B cell (primary cell): ENCODE results near the gene TOR2A. TPM values are rescaled to one million over a fixed set of nuclear protein-coding genes. Genes with fewer than 3 reads are reported as not detected.

Experiments
- ATAC-seq: fragments of 200-7000 bp; cut with Tn5 transposase; one replicate; pipeline ENCODE4 v1.10.0; 2021; ENCODE audit warnings: low read depth, mild to moderate bottlenecking, moderate number of reproducible peaks, moderate library complexity
- CTCF ChIA-PET: fragments of 350-600 bp; sonication (Branson Sonifier 250); formaldehyde crosslinking; loops from one replicate; lab custom pipeline; 2021; ENCODE audit warnings: antibody characterized with exemption, inconsistent platforms; lab: Charles Lee
- POLR2A ChIA-PET: fragments of 350-600 bp; sonication (Branson Sonifier 250); formaldehyde crosslinking; loops from one replicate; lab custom pipeline; 2021; ENCODE audit warnings: antibody characterized with exemption; lab: Charles Lee
- DNase-seq: peaks from one replicate; pipeline ENCODE4 v3.0.0; 2013
- H2AFZ ChIP-seq: 2 replicates; pipeline ENCODE4 v1.6.1; 2012; ENCODE audit warnings: mild to moderate bottlenecking, low read depth, low read length; ENCODE audit not compliant: insufficient read depth, poor library complexity, severe bottlenecking
- H3K27ac ChIP-seq, 2 donors: 1 replicate in 1 of 2; 2 replicates in 1 of 2; pipeline ENCODE4 v1.5.1; 2012 to 2013; ENCODE audit warnings: low read length in 2 of 2, mild to moderate bottlenecking in 2 of 2, moderate library complexity in 1 of 2
- H3K27me3 ChIP-seq, 4 experiments: fragments of 200-600 bp in 1 of 4; sonication (generic) in 1 of 4; replicated peaks in 1 of 4; 1 replicate in 2 of 4; 2 replicates in 2 of 4; pipeline versions ENCODE4 v1.6.1 to v1.7.0; 2013 to 2016; ENCODE audit warnings: low read length in 3 of 4, mild to moderate bottlenecking in 2 of 4, mixed read lengths in 1 of 4, moderate library complexity in 1 of 4; ENCODE audit not compliant: insufficient read depth in 4 of 4, control insufficient read depth in 3 of 4; ENCODE audit errors: control extremely low read depth in 1 of 4
- H3K36me3 ChIP-seq, 2 experiments: replicated peaks in 1 of 2; 1 replicate in 1 of 2; 2 replicates in 1 of 2; pipeline versions ENCODE4 v1.6.1 to v1.7.1; 2013; ENCODE audit warnings: low read length in 1 of 2; ENCODE audit not compliant: insufficient read depth in 2 of 2, control insufficient read depth in 1 of 2; ENCODE audit errors: control extremely low read depth in 1 of 2, extremely low read depth in 1 of 2
- H3K4me1 ChIP-seq, 2 donors: fragments of 200-600 bp in 1 of 2; sonication (generic) in 1 of 2; 1 replicate in 1 of 2; 2 replicates in 1 of 2; pipeline versions ENCODE4 v1.5.1 to v1.6.1; 2013 to 2017; ENCODE audit warnings: low read length in 2 of 2; ENCODE audit not compliant: control insufficient read depth in 2 of 2, insufficient read depth in 2 of 2
- H3K4me2 ChIP-seq: replicated peaks from 2 replicates; pipeline ENCODE3; 2012; ENCODE audit warnings: mild to moderate bottlenecking, low read depth, low read length; ENCODE audit not compliant: poor library complexity, severe bottlenecking
- H3K4me3 ChIP-seq, 5 experiments: fragments of 200-600 bp in 1 of 5; sonication (generic) in 1 of 5; 1 replicate in 3 of 5; 2 replicates in 2 of 5; pipeline versions ENCODE4 v1.5.1 to v1.7.0; 2011 to 2016; ENCODE audit warnings: low read length in 4 of 5, mild to moderate bottlenecking in 4 of 5, low read depth in 2 of 5, control low read depth in 1 of 5, moderate library complexity in 1 of 5; ENCODE audit not compliant: insufficient read depth in 1 of 5; ENCODE audit errors: control extremely low read depth in 1 of 5, extremely low read depth in 1 of 5
- H3K79me2 ChIP-seq: fragments of 200-600 bp; sonication (generic); one replicate; pipeline ENCODE4 v1.6.0; 2016; ENCODE audit warnings: low read length; ENCODE audit not compliant: control insufficient read depth, insufficient read depth
- H3K9ac ChIP-seq: fragments of 200-600 bp; sonication (generic); 2 replicates; pipeline ENCODE4 v1.6.1; 2017; ENCODE audit warnings: mild to moderate bottlenecking, low read length, moderate library complexity
- H3K9me3 ChIP-seq, 3 donors: one replicate each; pipeline versions ENCODE4 v1.6.1 to v1.7.1; 2013; ENCODE audit warnings: low read length in 2 of 3; ENCODE audit not compliant: control insufficient read depth in 2 of 3, insufficient read depth in 1 of 3; ENCODE audit errors: control extremely low read depth in 1 of 3
- H4K20me1 ChIP-seq: 2 replicates; pipeline ENCODE4 v1.6.0; 2012; ENCODE audit warnings: mild to moderate bottlenecking, low read length; ENCODE audit not compliant: insufficient read depth, control insufficient read depth, poor library complexity, severe bottlenecking
- H3K27ac Mint-ChIP-seq: one replicate; pipeline ENCODE4 v1.8.0; 2021; ENCODE audit warnings: mixed read lengths
- H3K27me3 Mint-ChIP-seq: one replicate; pipeline ENCODE4 v1.8.0; 2021; ENCODE audit warnings: mixed read lengths
- H3K4me1 Mint-ChIP-seq: one replicate; pipeline ENCODE4 v1.8.0; 2021; ENCODE audit warnings: mixed read lengths
- H3K4me3 Mint-ChIP-seq: one replicate; pipeline ENCODE4 v1.8.0; 2021; ENCODE audit warnings: mixed read lengths
- H3K9me3 Mint-ChIP-seq: one replicate; pipeline ENCODE4 v1.8.0; 2022; ENCODE audit warnings: mixed read lengths; ENCODE audit not compliant: insufficient read depth
- CTCF ChIP-seq: fragments of 200-600 bp; IDR thresholded peaks from one replicate; pipeline ENCODE4 v1.8.0; 2022; ENCODE audit warnings: antibody characterized with exemption, mild to moderate bottlenecking
- EZH2 ChIP-seq: IDR thresholded peaks from 2 replicates; pipeline ENCODE4 v1.6.1; 2012; ENCODE audit warnings: borderline replicate concordance, low read depth, mild to moderate bottlenecking, moderate library complexity, low read length; ENCODE audit not compliant: insufficient read depth, poor library complexity, severe bottlenecking
- WGBS: methylation state at CpG from one replicate; pipeline ENCODE4 v1.1.5; 2013; ENCODE audit warnings: missing lambda C conversion rate; ENCODE audit not compliant: insufficient coverage; 5-methylcytosine and 5-hydroxymethylcytosine counted together
- intact Hi-C: fragments of 100-400 bp; cut with micrococcal nuclease; formaldehyde crosslinking; loops from one replicate; pipeline ENCODE4 v1.10.0; 2022
- polyA plus RNA-seq: library from polyadenylated mRNA; depleted of rRNA; stranded (reverse); fragments of >200 nt; gene quantifications from 2 replicates; pipeline ENCODE4 v1.2.3, GENCODE V29; 2012
- total RNA-seq, 2 donors: library from RNA; stranded (reverse); fragments of 120-200 nt in 1 of 2; gene quantifications; 1 replicate in 1 of 2; 2 replicates in 1 of 2; pipeline versions ENCODE4 v1.2.3 to v1.2.4, GENCODE V29; 2013 to 2022

The TOR2A gene
- total and polyA plus RNA-seq, 2 donors (not counting 1 experiment from before 2014, with no cell fraction given) = 15.8 to 26.5 TPM

- Histone ChIP-seq H3K79me2 (no peaks in the 10 kb centered on the region), H4K20me1 (no peaks in the 10 kb centered on the region), H3K9ac (no peak overlapping the region), H3K4me1 (no peaks in the 10 kb centered on the region), H3K4me3 (no peak overlapping the region), H3K4me2 (no peak overlapping the region), H3K27me3 (no peaks in the 10 kb centered on the region), H3K36me3 (no peaks in the 10 kb centered on the region), H2AFZ (no peak overlapping the region), H3K27ac (no peak overlapping the region), H3K9me3 (no peaks in the 10 kb centered on the region)
- WGBS = 100% methylated on average over 5 of the region's 6 CpGs
- no peaks in the 10 kb centered on the region for H3K9me3 Mint-ChIP-seq
- no peak for TF ChIP-seq EZH2
- no peak for TF ChIP-seq CTCF
- ATAC-seq (no peak), DNase-seq (no peak)
- POLR2A ChIA-PET = no interaction called here
- H3K27ac Mint-ChIP-seq = no peak overlapping the region
- peaks cover 8% of the 10 kb centered on the region for H3K27me3 Mint-ChIP-seq
- H3K4me1 Mint-ChIP-seq = no peaks in the 10 kb centered on the region
- intact Hi-C loops = no loop called here
- CTCF ChIA-PET = no interaction called here
- H3K4me3 Mint-ChIP-seq = no peak overlapping the region
These were observed 48.4 kb downstream of the TOR2A start for GRCh38 chr9:127686461-127687393.

- no peak for ATAC-seq
- no peaks in the 10 kb centered on the region for H4K20me1 ChIP-seq
- no peak overlapping the region for H2AFZ ChIP-seq
- Mint-ChIP-seq H3K27me3 (peaks cover 15% of the 10 kb centered on the region), H3K4me3 (no peak overlapping the region), H3K27ac (no peak overlapping the region), H3K4me1 (no peaks in the 10 kb centered on the region), H3K9me3 (no peaks in the 10 kb centered on the region)
- no peak overlapping the region for H3K4me2 ChIP-seq
- H3K4me3 ChIP-seq = no peak overlapping the region
- ChIA-PET CTCF (interaction anchor here (0.7 kb wide), 1 partner anchor 32 kb away, joined by 3 read pairs; no protein-coding TSS in a partner anchor), POLR2A (interaction anchor here (0.5 kb wide), 1 partner anchor 92 kb away, joined by 3 read pairs; no protein-coding TSS in a partner anchor)
- H3K9ac ChIP-seq = no peak overlapping the region
- intact Hi-C loops = no loop called here
- TF ChIP-seq CTCF (no peak), EZH2 (no peak)
- no peaks in the 10 kb centered on the region for H3K9me3 ChIP-seq
- no peak for DNase-seq
- no peaks in the 10 kb centered on the region for H3K36me3 ChIP-seq
- no peaks in the 10 kb centered on the region for H3K27me3 ChIP-seq
- 85% methylated on average over 4 of the region's 4 CpGs for WGBS
- H3K4me1 ChIP-seq = no peaks in the 10 kb centered on the region
- no peaks in the 10 kb centered on the region for H3K79me2 ChIP-seq
- no peak overlapping the region for H3K27ac ChIP-seq
These were observed 50.5 kb downstream of the TOR2A start for GRCh38 chr9:127684576-127684975.
